ENCODE measurements around the gene COL8A1.
"Not testable (repeated sequence)": the region's sequence is repeated elsewhere in the genome, so short reads cannot be mapped to it uniquely, and the experiment has no call there.

The COL8A1 gene

DNA sequence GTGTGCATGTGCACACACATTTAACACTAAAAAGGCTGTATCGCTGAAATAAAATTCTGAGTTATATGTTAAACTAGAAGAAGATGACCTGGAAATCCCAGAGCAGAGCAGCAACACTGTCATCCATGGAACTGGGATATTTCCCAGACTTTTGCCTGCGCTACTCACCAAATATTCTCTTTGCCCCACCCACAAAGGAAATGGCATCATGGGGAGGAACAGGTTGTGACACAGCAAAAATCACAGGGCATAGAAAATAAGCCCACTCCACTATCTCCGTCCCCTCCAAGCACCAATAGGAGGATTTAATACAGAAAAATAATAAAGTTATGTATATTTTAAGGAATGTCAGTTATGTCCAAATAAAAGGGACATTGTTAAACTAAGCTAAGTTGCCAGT, 71.7 kb downstream of the COL8A1 start:
- DNase-seq (ENCODE audit: low read depth): no peak

DNA sequence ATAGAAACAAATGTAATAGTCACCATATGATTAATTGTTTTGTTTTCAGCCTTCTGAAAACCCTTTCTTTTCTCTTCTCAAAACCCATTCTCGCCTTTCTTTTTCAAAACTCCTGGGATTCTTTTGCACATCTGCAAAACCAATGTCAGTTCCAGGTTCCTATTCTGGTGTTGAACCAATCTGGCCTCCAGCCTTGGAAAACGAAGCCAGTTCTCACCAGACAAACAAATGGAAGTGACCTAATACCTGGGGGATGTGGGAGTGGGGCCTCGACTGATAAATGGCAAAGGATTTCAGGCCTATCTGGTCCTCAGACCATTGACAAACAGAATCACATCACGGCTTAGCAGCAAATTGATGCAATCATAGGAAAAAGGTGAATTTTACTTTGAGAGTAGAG, 73.0 kb downstream of the COL8A1 start:
- DNase-seq (ENCODE audit: low read depth): no peak

DNA sequence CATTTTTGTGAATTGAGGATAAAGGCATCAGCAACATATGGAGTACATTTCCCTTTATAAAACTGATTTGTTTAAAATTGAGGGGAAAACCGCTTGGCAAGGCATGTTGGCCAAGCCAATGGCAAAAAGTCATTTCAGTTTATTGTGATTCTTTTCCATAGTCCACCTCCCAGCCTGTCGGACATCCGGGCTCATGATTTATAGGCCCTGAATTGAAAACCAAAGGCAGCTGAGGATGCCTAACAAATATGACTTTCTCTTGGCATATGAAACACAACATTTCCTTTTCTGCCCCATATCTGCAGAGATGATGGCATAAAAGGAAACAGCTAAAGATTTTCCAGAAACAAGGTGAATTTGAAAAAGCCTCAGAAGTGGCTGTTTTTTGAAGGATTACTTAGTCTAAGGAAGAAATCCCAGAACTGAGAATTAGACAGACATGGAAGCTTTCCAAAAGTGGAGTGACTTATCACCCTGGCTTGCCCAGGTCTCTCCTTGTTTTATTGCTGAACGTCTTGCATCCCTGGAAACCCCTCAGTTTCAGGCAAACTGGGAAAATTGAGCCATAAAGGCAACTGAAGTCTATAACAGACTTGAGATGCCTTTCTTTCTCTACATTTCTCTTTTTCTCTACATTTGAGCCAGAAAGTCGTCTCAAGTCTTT, 74.0 kb downstream of the COL8A1 start:
- no peak for DNase-seq (ENCODE audit: low read depth)

DNA sequence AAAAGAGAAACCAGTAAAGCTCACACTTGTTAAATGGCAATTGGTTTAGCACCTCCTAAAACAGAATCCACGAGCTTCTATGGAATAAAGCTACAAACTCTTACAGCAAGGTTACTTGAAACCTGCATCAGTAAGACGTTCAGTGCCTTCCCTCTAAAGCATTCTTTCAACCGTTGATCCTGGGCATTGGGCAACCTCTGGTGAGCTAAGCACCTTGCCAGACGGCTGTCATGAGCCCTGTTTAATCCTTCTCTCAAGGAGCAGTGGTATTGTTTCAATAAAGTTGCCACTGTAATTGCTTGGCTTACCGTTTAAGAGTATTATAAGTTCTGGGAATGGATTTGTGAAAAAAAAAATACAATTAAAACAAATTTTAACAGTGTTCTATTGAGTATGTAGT, 75.0 kb downstream of the COL8A1 start:
- DNase-seq (ENCODE audit: low read depth): no peak

DNA sequence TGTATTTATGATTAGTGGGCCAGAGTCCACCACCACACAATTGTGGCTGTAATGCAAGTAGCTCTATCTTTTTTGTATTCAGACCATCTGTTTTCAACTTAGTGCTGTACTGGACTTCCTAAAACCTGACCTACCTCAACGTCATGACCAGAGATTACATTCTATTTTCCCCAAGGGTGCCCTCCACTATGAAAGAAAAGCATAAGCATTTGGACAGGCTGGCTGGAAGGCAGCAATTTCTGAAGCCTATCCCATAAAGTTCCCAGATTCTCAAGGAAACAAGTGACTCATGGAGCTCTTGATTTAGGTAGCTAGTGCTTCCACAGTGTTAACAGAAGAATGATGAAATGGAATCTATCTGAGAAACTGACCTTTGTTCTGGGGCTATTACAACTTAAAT, 75.8 kb downstream of the COL8A1 start:
- no peak for DNase-seq (ENCODE audit: low read depth)

DNA sequence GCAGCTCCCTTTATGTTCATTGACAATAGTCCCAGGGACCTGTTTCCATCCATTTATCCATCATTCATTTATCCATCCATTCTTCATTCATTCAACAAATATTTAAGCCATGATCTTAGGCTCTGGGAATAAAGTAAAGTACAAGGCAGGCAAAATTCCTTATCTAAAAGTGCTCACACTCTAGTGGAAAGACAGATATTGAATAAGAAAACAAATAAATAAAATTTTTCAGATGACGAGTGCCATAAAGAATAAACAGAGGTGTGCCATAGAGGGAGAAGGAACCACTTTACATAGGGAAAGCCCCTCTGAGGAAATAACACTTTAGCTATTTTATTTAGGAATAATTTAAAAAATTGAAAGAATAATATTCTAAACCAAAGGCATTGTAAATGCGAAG, 76.2 kb downstream of the COL8A1 start:
- DNase-seq (ENCODE audit: low read depth): no peak

DNA sequence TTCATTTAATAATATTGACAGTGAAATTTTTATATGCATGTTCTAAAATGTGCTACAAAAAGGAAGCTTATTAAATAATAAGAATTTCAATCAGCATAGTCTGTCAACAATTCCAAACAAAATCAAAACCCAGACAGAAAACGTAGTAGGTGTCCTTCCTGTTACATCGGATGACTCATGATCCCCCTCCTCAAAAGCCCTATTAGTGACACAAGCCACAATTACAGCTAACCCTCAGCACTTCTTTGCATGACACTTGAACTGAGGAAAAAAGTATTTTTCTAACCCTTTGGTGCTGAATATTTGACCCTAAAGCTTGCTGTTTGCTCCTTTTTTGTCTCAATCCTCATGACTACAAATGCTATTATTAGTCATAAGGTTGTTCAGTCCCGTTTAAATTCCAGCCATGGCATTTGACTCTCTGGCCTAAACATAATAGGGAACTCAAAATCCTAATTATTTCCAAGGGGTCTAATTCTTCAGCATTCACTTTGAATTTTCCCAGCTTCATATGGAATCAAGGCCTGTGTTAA, 78.1 kb downstream of the COL8A1 start:
- no peak for DNase-seq (ENCODE audit: low read depth)

DNA sequence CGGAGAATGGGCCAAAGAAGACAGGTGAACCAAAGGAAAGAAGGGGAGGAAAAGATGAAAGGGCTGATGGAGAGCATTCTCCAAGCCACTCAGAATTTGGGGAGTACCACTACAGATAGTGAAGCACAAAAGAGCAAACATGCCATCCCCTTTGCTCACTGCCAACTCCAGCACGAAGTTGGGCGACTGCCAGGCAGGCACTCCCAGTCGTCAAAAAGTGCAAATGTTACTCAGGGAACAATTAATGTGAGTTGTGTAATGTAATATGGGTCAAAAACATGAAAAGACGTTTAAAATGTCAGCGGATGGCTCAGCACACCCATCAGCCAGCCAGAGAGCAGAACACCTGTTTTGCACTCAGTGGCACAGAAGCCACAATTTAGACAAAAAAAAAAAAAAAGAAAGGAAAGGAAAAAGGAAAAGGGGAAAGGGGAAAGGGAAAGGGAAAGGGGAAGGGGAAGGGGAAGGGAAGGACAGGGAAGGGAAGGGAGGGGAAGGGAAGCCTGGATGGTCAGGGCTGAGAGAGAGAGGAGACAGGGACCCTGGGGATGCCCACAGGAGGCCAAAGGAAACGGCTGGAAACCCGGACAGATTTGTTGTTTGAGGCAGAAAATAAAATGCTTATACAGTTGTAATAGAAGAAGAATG, 82.7 kb downstream of the COL8A1 start:
- DNase-seq (ENCODE audit: low read depth): no peak

DNA sequence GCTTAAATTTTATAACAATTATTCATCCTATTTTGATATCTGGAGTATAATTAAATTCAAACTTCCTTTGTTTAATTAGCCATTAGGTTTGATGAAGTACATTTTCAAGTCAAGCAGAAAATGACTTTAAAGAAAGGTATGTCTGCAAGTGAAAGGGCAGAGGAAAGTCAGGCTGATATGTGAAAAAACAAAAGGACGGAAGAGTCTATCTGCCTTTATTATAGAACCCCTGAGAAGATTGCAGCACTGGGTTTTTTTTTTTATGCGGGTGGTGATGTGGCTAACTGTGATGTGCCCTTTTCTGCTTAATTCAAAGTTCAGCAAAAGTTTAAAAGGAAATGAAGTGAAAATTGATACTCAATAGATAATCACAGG, 83.2 kb downstream of the COL8A1 start:
- no peak for DNase-seq (ENCODE audit: low read depth)

DNA sequence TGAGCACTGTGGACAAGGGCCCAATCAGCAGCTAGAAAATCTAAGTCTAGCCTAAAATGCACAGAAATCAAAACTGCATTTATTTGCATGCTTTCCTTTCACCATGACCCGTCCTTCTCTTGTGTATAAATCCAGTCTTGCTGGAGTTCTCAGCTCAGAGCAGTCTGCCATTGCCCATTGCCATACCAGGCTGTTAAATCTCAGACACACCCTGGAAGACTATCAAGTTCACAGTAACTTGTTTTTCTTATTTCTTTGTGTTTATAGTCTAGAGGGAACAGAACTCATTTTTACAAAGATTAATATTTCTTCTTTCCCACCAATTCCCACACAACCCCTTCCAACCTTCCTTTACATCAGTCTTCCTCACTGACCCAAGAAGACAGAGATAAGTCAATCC, 85.9 kb downstream of the COL8A1 start:
- DNase-seq (ENCODE audit: low read depth): no peak

DNA sequence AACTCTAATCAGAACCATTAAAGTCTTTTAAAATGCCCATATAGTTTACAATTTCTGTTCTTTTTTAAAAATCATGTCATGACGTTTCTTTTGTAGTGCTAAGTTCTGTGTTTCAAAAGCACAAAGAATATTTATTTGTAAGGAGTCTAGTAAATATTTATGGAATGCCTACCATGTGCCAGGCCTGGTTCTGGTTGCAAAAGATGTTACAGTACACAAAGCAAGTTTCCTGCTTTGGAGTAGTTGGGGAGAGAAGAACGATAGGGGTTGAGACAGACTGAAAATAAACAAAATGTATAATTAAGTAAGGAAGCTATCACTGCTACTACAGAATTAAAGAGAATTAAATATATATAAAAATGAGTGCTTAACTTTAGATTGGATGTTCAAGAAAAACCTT, 92.5 kb downstream of the COL8A1 start:
- no peak for DNase-seq (ENCODE audit: low read depth)

DNA sequence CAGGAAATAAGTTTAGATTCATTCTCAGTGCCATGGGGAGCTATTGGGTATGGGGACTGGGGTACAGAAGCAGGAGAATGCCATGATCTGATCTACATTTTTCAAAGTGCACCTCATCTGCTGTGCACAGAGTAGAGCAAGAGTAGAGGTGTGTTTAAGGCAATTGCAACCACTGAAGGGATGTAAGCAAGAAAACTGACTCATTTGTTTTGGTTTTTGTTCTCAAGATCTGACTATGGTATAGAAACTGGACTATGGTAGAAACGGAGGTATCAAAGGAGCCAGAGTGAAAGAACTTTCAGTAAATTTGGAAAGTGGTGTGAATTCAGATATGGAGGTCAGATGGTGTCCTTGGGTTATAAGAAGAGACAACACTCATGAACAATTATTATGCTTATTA, 93.1 kb downstream of the COL8A1 start:
- DNase-seq (ENCODE audit: low read depth): no peak

DNA sequence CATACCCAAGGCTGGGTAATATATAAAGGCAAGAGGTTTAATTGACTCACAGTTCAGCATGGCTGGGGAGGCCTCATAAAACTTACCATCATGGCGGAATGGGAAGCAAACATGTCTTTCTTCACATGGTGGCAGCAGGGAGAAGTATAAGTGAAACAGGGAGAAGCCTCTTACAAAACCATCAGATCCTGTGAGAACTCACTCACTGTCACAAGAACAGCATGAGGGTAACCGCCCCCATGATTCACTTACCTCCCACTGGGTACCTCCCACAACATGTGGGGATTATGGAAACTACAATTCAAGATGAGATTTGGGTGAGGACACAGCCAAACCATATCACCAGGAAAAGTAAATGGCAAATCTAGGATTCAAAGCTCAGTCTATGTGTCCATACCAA, 102.0 kb downstream of the COL8A1 start:
- not testable (repeated sequence) for DNase-seq (ENCODE audit: low read depth)

DNA sequence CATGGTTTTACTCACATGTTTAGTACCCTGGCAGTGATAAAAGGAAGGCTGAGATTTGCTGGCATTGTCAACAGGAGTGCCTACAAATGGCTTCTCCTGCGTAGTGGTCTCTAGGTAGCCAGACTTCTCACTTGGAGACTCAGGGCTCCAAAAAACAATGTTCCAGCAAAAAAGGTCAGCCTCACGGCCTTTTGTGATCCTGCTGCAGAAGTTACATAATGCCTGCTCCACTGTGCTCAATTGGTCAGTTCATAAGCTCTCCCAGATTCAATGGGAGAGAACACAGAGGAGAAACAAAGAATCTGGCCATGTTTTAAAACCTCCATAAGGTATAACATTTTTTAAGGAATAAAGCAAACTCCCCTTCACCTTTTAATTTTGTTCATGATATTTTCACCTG, 103.2 kb downstream of the COL8A1 start:
- no peak for DNase-seq (ENCODE audit: low read depth)

DNA sequence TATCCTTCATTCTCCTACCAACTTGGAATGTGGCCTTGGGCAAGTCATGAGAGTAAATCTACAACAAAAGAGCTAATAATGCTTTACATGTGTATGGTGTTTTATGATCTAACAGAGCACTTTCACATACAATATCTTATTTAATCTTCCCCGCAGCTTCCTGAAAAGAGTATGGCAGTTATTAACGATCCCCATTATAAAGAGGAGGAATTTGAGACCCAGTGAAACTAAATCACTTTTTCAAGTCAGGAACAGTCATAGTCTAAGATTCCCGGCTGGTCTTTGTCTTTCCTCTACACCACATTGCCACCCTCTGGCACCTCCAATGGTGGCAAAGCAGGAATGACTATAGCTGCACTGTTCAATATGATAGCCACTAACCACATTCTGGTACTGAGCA, 109.5 kb downstream of the COL8A1 start:
- DNase-seq (ENCODE audit: low read depth): no peak

DNA sequence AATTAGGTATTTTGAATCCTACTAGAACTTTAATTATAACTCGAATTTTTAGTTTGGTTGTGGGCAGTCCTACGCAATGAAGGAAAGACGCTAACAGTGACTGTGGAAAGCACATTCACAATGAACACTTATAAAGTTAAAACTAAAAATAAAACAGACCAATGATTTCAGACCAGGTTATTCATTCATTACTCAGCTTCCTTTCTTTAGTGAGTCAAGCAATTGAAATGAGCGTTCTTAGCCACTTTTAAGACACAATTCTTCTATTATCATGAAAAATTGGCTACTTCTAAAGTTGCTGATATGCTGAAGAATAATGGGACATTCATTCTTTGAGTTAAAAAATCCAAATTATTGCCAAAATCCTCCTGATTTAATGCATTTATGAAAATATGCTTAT, 113.3 kb downstream of the COL8A1 start:
- no peak for DNase-seq (ENCODE audit: low read depth)

DNA sequence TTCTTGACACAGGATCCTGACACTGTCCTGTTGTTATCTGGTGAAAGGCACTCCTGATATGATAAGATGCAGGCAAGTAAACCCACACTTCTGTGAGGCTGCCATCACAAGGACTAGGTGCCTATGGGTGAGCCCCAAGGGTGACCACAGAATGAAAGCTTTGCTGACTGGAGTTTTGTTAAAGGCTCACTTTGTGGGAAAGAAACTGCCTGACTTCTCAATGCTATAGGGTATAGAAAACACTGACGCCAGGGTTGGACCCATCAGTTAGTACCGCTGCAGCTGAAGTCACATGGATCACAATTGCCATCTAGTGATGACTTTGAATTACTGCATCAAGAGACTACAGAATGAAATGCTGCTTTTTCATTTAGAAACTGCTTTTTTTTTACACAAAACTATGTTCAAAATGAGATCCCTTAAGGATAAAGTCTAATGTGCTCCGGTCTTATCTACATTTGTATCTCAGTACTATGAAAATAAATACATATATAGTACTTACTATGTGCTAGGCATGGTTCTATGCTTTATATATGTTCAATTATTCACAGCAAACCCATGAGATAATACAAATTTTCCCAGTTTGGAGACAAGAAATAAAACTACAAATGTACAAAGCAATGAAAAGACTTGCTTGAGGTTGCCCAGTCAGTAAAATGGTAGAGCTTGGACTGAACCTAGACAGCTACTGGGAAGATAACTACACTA, 115.0 kb downstream of the COL8A1 start:
- DNase-seq (ENCODE audit: low read depth): no peak

DNA sequence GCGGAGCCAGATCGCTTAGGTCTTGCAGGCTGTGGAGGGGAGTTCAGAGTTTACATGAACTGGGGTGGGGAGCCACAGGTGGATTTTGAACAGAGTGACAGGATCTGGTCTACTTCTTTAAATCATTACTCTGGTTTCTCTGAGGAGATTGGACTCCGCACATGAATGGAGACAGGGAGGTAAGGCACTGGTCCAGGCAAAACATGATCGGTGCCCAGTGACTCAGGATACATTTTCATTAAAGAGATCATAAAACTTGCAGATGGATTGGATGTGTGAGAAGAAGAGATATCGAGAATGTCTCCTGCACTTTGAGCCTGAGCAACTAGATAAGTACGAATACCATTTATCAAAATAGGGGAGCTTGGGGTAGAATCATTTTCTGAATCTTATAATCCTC, 117.4 kb downstream of the COL8A1 start:
- DNase-seq (ENCODE audit: low read depth): no peak

DNA sequence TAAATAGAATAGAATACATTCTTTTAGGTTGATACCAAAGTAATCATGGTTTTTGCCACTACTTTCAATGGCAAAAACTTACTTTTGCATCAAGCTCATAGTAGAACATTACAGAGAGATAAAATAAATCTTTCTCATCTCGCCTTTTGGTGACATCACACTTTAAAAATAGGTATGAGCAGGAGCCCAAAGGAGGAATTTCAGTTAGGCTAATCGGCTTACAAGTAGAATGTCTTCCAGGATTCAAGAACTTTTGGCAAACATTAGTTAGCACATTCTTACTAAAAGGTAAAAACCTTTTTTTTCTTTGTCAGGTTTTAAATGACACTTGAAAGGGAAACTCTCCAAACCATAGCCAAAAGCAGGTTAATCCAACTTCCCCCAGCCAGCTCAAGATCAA, 119.6 kb downstream of the COL8A1 start:
- DNase-seq (ENCODE audit: low read depth): no peak

DNA sequence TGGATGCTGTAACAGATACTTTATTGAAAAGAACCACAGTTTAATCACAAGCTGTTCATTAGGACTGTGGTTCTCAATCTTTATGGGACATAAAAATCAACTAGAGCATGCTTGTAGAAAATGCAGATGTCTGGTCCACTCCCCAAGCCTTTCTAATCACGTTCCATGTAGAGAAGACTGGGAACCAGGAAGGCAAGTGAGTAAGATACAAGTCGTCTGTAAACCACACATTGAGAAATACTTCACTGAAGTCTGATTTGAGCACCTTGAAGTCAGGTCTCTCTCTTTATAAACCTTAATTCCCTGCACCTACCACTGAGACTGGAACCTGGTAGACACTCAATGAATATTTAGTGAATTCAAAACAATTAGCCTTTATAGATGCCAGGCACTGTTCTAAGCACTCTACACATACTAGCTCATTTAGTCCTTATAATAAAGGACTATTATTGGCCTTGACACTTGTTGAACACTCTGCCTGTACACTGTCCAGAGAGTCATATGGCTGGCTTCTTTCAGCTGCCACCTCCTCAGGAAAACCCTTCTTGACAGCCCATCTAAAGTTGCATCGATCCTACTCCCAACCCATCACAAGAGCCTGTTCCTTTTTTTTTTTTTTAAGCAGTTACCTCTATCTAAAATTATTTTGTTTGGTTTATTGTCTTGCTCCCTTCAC, 120.2 kb downstream of the COL8A1 start:
- no peak for DNase-seq (ENCODE audit: low read depth)

DNA sequence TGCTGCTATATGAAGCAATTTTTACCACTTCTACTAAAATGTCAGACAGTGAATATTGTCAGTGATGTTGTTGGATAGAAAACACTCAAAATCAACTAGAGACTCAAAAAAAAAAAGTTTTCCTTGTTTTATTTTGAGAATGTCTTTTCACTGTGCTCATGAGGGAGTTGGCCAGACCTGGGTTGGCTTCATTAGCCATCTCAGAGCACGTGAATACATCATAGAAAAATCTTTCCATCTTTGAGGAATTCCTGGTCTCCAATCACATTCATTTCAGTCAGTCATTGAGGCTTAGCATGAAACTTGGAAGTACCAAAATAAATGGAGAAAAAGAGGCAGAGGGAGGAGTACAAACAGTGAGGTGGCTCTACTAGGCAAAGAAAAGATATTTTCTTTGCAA, 121.6 kb downstream of the COL8A1 start:
- no peak for DNase-seq (ENCODE audit: low read depth)

DNA sequence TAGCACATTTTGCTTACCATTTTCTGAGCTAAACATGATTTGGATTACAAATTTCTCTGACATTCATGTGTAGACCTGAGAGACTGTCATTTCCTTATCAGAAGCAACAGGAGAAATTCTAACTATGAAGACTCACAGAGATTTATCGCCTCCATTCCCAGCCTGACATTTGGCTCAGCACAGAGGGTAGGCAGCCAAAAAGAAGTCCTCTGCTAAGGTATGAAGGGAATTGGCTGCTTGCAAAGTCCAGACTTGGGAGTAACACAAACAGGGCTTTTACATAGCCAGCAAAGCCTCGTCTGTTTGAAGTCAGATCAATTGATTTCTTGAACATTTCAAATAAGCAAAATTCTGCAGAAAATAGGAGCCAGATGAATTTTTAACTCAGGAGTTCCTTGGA, 122.2 kb downstream of the COL8A1 start:
- no peak for DNase-seq (ENCODE audit: low read depth)
